Measurements from ENCODE around the gene CXCR1. TPM values are rescaled to one million over a fixed set of nuclear protein-coding genes. Genes with fewer than 3 reads are reported as not detected.

Gene CXCR1
- total RNA-seq, 2 experiments from 2014 or later = 0.08 TPM; not detected in 1

- POLR2A ChIA-PET = no interaction called here
These were observed 19.6 kb upstream of the CXCR1 start for GRCh38 chr2:218186355-218186766.

GRCh38 chr2:218184331-218184730 is 17.6 kb upstream of the CXCR1 start:
- Histone ChIP-seq H3K36me3 (ENCODE audit: insufficient read depth, low read length) (no peaks in the 10 kb centered on the region), H3K4me3 (ENCODE audit: low read length) (no peak overlapping the region), H3K27me3 (ENCODE audit: control insufficient read depth in 1 of 2, insufficient read depth in 2 of 2, low read length in 2 of 2) (no peaks in the 10 kb centered on the region), H3K27ac (ENCODE audit: low read depth in 1 of 2, low read length in 2 of 2) (no peak overlapping the region), H3K4me1 (ENCODE audit: insufficient read depth, low read length) (peaks cover 4% of the 10 kb centered on the region), H3K9me3 (ENCODE audit: control insufficient read depth in 1 of 2, insufficient read depth in 1 of 2, low read length in 2 of 2) (no peaks in the 10 kb centered on the region)
- ChIA-PET CTCF (no interaction called here), POLR2A (no interaction called here)
- no peak for TF ChIP-seq CTCF (IDR thresholded peaks at IDR 0.05)
- no peak for ATAC-seq (ENCODE audit: poor library complexity)
- intact Hi-C loops (cut with DNase I, micrococcal nuclease) = loop anchor here in 1 of 2 experiments (2.0 to 10.0 kb wide), 3 partner anchors 172 to 470 kb away; partner anchors contain the start of genes BCS1L, CATIP, CTDSP1 and ZNF142
- Mint-ChIP-seq H3K9me3 (no peaks in the 10 kb centered on the region), H3K4me1 (ENCODE audit: low read depth) (peaks cover 6% of the 10 kb centered on the region), H3K27me3 (no peaks in the 10 kb centered on the region), H3K4me3 (no peak overlapping the region), H3K27ac (no peak overlapping the region), H3K36me3 (ENCODE audit: low read depth) (no peaks in the 10 kb centered on the region)
- no peak for DNase-seq

More at GRCh38 chr2:218186355-218186766, 19.6 kb upstream of the CXCR1 start:
- H3K9me3 Mint-ChIP-seq = no peaks in the 10 kb centered on the region
- peaks cover 6% of the 10 kb centered on the region for H3K4me1 Mint-ChIP-seq (ENCODE audit: low read depth)
- no peaks in the 10 kb centered on the region for H3K36me3 Mint-ChIP-seq (ENCODE audit: low read depth)
- peak; percentile 88 for TF ChIP-seq CTCF (IDR thresholded peaks at IDR 0.05)
- ATAC-seq (ENCODE audit: poor library complexity) (peak; percentile 99), DNase-seq (peak; percentile 49 to 86 (median 64))
- intact Hi-C loops (cut with DNase I, micrococcal nuclease) = loop anchor here (1.0 to 10.0 kb wide), 7 partner anchors 36 to 468 kb away; partner anchors contain the start of genes BCS1L (in 1 of the 2), CTDSP1 (in 1 of the 2) and ZNF142 (in 1 of the 2)
- no peaks in the 10 kb centered on the region for H3K27me3 Mint-ChIP-seq
- no peak overlapping the region for H3K27ac Mint-ChIP-seq
- Histone ChIP-seq H3K4me1 (ENCODE audit: insufficient read depth, low read length) (peaks cover 4% of the 10 kb centered on the region), H3K9me3 (ENCODE audit: control insufficient read depth in 1 of 2, insufficient read depth in 1 of 2, low read length in 2 of 2) (no peaks in the 10 kb centered on the region), H3K36me3 (ENCODE audit: insufficient read depth, low read length) (no peaks in the 10 kb centered on the region), H3K27ac (ENCODE audit: low read depth in 1 of 2, low read length in 2 of 2) (no peak overlapping the region), H3K27me3 (ENCODE audit: control insufficient read depth in 1 of 2, insufficient read depth in 2 of 2, low read length in 2 of 2) (no peaks in the 10 kb centered on the region), H3K4me3 (ENCODE audit: low read length) (no peak overlapping the region)
- CTCF ChIA-PET = interaction anchor here (1.0 to 1.8 kb wide), 2 partner anchors 71 to 84 kb away, joined by 5 to 7 read pairs; partner anchors contain the start of genes AAMP and PNKD
- no peak overlapping the region for H3K4me3 Mint-ChIP-seq

- H3K4me3 ChIP-seq (ENCODE audit: low read length) = no peak overlapping the region
- no peaks in the 10 kb centered on the region for H3K4me1 Mint-ChIP-seq (ENCODE audit: low read depth)
- no peaks in the 10 kb centered on the region for H3K9me3 ChIP-seq (ENCODE audit: control insufficient read depth in 1 of 2, insufficient read depth in 1 of 2, low read length in 2 of 2)
- H3K27me3 ChIP-seq (ENCODE audit: control insufficient read depth in 1 of 2, insufficient read depth in 2 of 2, low read length in 2 of 2) = no peaks in the 10 kb centered on the region
- H3K27ac ChIP-seq (ENCODE audit: low read depth in 1 of 2, low read length in 2 of 2) = no peak overlapping the region
- H3K36me3 Mint-ChIP-seq (ENCODE audit: low read depth) = no peaks in the 10 kb centered on the region
- no peak overlapping the region for H3K27ac Mint-ChIP-seq
- no peaks in the 10 kb centered on the region for H3K9me3 Mint-ChIP-seq
- intact Hi-C loops (cut with DNase I, micrococcal nuclease) = loop anchor here in 1 of 2 experiments (10.0 kb wide), 2 partner anchors 214 to 474 kb away; partner anchors contain the start of genes BCS1L, CTDSP1 and ZNF142
- no peak for TF ChIP-seq CTCF (IDR thresholded peaks at IDR 0.05)
- ATAC-seq (ENCODE audit: poor library complexity) (no peak), DNase-seq (no peak)
- H3K4me1 ChIP-seq (ENCODE audit: insufficient read depth, low read length) = no peaks in the 10 kb centered on the region
- H3K27me3 Mint-ChIP-seq = no peaks in the 10 kb centered on the region
- ChIA-PET POLR2A (no interaction called here), CTCF (no interaction called here)
- no peak overlapping the region for H3K4me3 Mint-ChIP-seq
- no peaks in the 10 kb centered on the region for H3K36me3 ChIP-seq (ENCODE audit: insufficient read depth, low read length)
These were observed 13.8 kb upstream of the CXCR1 start for GRCh38 chr2:218180467-218181114.

Measured in CD4-positive, alpha-beta T cell (primary cell).